IPS-18c (cell line): ENCODE measurements around the gene CDH23.
"Not testable (repeated sequence)": the region's sequence is repeated elsewhere in the genome, so short reads cannot be mapped to it uniquely, and the experiment has no call there.

Source experiments
- H3K4me3 ChIP-seq: 2 replicates; pipeline ENCODE4 v1.7.0; 2013; ENCODE audit warnings: low read depth, mild to moderate bottlenecking, low read length, moderate library complexity; ENCODE audit not compliant: insufficient read depth
- H3K9me3 ChIP-seq: one replicate; pipeline ENCODE4 v1.6.1; 2013; ENCODE audit warnings: mild to moderate bottlenecking, low read length, moderate library complexity; ENCODE audit not compliant: control insufficient read depth, insufficient read depth

The CDH23 gene

DNA sequence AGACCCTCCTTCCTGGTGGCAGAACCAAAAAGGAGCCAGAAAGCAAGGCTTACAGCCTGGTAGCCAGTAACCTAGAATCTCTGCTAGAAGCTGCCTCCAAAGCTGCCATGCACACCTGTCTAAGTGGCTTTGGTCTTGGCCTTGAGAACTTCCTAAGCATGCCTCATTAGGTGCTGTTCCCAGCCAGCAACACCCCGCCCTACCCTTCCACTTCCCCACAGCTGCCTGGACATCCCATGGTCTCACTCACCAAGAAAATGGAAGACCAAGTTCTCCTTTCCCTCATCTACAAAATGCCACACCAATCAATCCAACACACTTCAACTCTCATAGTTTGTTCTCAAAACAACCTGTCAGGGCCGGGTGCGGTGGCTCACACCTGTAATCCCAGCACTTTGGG is 450.1 kb downstream of the CDH23 start:
- Histone ChIP-seq H3K4me3 (no peak overlapping the region), H3K9me3 (no peaks in the 10 kb centered on the region)

DNA sequence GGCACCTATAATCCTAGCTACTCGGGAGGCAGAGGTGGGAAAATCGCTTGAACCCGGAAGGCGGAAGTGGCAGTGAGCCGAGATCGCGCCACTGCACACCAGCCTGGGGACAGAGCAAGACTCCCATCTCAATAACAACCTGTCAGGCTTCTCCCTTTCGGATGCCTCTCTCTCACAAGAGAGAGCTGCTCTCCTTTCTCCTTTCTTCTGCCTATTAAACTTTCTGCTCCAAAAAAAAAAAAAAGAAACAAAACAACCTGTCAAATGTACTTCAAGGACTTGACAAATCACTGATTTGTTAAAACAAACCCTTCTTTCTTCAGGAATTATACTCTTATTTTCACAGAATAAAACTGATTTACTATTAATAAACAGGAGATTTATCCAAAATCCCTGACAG is 450.7 kb downstream of the CDH23 start:
- H3K4me3 ChIP-seq, result no peak overlapping the region
- H3K9me3 ChIP-seq, result no peaks in the 10 kb centered on the region

DNA sequence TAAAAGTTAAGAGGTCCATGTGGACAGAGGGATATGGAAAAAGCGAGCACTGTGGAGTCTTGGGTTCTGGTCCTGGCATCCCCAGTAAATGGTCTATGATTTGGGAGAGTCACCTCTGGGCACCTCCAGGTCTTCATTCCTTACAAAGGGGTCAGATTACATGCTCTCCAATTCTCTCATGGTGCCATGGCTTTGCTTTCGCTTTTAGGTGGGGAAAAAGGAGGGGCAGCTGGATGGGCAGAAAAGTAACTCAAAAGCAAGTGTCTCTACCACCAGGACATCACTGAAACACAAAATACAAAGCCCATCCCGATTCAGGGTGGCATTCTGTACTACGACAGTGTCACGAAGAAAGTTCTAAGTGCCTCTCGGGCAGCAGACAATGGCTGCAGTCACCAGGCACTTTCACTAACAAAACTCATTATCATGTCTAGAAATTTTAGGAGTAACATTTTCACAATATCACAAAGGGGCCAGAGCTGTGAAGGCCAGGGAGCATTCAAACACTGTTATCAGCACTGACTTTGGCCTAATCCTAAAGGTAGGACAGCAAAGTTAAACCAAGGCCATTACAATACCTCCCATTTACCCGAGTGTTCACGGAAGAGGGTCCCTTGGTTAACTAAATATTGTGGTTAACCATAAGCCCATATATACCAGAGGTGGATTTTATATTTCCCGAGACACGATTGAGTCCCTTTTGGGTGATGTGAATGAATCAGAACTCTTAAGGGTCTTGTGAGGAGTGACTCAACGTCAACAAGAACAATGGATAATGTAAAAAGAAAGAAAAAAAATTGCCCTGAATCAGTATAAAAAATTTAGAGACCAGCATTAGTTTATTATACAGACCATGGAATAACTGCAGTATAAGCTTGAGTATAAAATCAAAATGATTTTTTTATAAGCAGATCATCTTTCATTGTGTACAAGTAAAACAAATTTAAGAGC is 451.9 kb downstream of the CDH23 start:
- Histone ChIP-seq H3K9me3 (no peaks in the 10 kb centered on the region), H3K4me3 (no peak overlapping the region)

DNA sequence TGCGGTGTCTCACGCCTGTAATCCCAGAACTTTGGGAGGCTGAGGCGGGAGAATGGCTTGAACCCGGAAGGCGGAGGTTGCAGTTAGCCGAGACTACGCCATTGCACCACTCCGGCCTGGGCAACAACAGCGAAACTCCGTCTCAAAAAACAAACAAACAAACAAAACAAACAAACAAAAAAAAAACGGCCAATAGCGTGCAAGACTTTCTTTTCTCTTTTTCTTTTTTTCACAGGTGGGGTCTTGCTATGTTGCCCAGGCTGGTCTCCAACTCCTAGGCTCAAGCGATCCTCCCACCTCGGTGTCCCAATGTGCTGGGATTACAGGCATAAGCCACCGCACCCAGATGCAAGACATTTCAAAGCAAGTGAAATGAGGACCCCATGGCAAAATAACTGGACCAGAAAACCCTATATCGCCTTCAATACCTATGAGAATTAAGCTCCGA is 452.8 kb downstream of the CDH23 start:
- H3K9me3 ChIP-seq, result no peaks in the 10 kb centered on the region
- H3K4me3 ChIP-seq, result no peak overlapping the region; the same call in 1 of the 2 replicates

DNA sequence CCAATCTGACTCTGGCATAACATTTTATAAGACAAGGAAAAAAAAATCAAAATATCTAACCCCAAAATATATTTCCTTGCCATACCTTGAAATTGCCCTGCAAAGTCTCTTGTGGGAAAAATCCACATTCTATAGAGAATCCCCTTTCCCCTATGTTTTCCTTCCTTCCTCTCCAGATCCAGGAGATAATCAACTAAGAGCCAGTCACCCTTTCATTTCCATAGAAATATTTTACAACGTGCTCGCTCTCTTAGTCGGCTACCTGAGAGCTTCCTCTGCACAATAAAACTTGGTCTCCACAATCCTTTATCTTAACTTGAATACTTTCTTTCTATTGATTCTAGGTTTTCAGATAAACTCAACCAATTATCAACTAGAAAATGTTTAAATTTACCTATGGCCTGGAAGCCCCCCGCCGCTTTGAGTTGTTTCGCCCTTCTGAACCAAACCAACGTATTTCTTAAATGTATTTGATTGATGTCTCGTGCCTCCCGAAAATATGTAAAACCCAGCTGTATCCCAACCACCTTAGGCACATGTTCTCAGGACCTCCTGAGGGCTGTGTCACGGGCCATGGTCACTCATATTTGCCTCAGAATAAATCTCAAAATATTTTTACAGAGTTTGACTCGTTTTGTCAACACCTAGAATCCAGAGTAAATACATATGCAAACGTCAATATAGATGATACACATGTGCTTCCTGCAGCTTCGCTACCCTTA is 453.5 kb downstream of the CDH23 start:
- peak overlapping the region; percentile 99 for H3K4me3 ChIP-seq
- H3K9me3 ChIP-seq, result no peaks in the 10 kb centered on the region

DNA sequence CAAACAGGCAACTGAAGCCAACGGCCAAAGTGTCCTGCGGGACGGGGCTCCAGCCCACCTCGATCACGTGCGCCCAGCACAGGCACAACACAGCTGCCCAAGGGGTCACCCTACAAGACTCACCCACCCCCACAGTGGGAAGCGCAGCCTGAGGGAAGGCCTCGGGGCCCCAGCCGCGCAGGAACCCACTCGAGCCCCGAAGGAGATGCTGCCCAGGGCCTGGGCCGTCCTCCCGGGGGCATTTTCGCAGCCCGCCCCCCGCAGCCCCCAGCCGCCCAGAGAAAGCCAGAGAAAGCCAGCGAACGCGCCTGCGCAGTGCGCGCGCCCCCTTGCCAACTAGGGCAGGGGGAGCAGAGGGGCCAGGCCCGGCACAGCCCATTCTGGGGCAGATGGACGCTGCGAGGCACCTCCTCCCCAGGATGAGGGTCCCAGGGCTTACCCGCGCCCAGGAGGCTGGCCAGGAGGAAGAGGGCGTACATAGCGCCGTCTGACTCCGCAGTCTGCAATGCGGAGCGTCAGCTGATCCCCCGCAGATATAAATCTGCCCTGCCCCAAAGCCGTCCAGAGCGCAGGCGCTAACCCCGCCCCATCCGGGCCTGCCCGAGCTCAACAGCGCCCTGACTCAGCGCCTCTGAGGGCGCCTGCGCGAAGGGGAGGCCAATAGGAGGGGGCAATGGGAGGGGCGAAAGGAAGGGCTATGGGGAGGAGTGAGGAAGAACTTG is 454.2 kb downstream of the CDH23 start, which contains the start of gene PSAP:
PSAP (minus strand) TSS at position 509 of the 722 bp plus-strand sequence; CDS start at position 479, 30 bp downstream.
- Histone ChIP-seq H3K9me3 (no peaks in the 10 kb centered on the region), H3K4me3 (peak within 1 kb of the TSS; percentile 99)

DNA sequence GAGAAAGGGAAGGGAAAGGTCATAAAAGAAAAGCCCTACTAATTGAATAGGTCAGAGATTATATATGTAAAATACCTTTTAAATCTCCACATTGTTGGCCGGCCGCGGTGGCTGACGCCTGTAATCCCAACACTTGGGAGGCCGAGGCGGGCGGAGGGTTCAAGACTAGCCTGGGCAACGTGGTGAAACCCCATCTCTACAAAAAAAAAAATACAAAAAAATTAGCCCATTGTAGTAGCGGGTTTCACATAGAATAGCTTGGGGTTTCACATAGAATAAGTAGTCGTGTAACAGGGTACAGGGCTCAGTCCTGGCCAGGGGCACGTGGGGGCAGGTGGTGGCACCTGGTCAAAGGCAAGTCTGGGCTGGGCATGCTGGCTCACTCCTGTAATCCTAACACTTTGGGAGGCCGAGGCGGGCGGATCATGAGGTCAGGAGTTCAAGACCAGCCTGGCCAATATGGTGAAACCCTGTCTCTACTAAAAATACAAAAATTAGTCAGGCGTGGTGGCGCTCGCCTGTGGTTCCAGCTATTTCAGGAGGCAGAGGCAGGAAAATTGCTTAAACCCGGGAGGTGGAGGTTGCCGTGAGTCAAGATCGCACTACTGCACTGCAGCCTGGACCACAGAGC is 454.9 kb downstream of the CDH23 start:
- H3K9me3 ChIP-seq, H3K4me3 ChIP-seq: not testable (repeated sequence)

DNA sequence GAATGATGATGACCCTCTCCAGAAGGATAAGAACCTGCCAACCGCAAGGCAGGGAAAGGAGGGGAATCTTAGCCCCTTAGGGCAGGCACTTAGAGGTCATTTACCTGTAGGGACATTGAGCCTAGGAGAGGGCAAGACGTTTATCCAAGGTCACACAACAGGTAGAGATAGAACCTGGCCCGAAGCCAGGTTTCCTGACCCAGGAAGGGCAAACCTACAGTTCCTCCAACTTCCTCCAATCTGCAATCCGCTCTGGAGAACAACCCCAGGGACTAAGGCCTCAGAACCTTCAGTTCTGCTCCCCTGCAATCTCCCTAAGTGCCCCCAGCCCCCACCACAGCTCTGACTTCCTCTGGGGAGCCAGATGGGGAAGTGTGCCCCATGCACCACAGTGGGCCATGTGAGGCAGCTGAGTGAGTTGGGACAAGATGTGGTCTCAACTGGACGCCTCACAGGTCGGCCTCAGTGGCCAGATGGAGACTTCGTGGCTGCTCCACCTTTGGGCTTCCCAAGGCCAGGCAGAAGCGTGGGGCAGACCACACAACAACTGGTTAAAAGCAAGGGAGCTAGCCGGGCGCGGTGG is 455.7 kb downstream of the CDH23 start:
- Histone ChIP-seq H3K9me3 (no peaks in the 10 kb centered on the region), H3K4me3 (no peak overlapping the region)

DNA sequence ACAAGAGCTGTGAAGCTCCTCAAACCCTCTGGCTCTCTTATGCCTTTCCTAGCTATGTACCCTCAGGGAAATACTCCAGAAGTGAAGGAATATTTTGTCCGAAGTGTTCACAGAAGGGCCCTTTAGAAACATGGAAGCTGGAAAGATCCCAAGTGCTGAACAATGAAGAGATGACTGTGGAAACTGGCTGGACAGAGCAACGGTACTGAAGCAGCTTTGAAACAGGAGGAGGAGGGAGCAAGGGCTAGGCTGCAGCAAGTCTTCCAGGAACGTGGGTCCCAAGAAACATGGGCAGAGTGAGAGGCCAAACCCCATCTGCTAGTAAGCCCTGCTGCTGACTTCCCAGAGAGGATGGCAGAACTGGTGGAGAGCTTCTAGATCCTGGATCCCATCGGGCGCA is 457.3 kb downstream of the CDH23 start:
- no peaks in the 10 kb centered on the region for H3K9me3 ChIP-seq

DNA sequence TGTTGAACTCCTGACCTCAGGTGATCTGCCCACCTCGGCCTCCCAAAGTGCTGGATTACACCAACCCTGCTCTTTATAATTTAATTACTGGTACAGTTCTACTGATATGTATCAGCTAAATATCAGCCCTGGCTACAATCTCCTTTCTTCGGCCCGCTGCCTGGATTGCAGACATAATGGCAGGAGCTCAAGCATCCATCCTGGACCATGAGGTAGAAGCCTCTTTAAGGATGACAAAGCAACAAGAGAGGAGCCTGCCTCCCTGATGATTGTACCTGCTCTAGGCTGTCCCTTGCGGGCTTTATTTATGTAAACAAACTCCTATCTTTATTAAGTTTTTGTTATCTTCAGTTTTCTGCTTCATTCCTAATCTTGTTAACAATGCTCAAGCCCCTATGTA is 459.9 kb downstream of the CDH23 start:
- no peaks in the 10 kb centered on the region for H3K9me3 ChIP-seq
- H3K4me3 ChIP-seq, result no peak overlapping the region

More for the DNA sequence above, 457.3 kb downstream of the CDH23 start:
- no peak overlapping the region for H3K4me3 ChIP-seq

DNA sequence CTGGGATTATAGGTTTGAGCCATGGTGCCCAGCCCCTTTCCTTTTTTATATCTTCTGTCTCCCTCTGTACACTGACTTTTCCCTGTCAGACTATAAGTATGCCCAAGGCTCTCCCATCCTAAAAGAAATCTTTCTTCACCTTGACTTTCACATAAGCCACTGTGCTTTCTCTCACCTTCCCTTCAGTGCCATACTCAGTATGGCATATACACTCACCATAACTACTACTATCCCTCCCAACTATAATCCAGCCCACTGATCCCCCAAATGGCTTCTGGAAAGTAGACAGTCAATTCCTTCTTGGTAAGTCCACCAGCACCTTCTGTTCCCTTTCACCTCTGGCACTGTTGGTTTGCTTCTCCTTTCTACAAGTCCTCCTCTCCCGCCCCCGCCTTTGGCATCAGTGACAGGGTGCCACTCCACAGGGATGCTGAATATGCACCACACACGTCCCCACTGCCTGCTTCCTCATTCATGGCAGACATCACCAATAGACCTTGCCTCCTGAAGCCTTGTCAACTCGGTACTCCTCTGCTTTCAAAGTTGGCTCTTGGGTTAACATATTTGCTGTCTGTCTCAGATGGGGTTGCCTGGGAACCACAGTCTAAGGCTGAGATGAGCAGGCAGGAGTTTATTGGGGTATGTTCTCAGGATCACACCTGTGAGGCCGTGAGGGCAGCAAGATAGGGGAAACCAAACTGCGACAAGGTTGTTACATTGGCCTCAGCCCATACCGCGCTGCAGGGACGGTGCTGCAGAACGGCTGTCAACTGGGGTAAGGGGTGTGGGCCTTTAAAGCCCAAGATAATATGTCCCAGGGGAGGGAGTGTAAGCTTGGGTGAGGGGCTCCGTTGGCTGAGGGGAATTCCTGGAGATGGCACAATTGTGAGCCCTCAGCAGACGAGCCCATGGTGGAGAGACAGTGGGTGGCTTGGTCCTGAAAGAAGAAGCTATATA is 461.5 kb downstream of the CDH23 start:
- H3K9me3 ChIP-seq, result no peaks in the 10 kb centered on the region

DNA sequence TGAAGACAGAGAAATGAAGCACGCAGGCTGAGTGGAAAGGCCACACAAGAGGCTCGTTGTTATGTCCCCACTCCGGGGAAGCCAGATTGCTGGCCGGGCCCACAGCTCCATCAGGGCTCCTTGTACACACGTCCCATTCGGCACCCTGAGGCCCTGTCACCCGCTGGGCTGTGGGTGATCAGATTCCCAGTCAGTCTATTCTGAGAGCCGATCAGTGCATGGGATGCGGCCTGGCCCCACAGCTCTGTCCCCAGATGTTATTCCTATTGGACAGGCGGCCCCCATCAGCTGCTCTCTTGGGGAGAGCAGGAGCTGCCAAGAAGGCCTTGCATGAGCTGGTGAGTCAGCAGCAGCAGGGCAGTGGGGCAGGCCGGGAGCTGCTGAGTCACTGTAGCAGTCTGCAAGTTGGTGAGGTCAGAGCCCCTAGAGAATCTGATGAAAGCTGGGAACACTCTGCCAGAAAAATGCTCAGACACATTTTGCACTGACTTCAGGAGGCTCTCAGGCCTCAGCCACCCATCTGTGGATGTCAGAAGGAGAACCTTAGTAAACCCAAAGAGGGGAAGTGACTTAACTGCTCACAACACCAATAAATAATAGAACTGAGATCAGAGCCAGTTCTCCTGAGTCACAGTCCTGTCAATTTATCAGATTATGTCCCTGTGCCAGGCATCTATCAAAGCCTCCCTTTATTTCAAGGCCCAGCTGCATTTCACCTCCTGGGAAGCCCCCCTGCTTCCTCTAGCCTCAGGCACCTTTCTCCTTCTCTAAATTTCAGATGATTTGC is 463.7 kb downstream of the CDH23 start:
- Histone ChIP-seq H3K4me3 (no peak overlapping the region), H3K9me3 (no peaks in the 10 kb centered on the region)

More for the DNA sequence above, 461.5 kb downstream of the CDH23 start:
- no peak overlapping the region for H3K4me3 ChIP-seq

DNA sequence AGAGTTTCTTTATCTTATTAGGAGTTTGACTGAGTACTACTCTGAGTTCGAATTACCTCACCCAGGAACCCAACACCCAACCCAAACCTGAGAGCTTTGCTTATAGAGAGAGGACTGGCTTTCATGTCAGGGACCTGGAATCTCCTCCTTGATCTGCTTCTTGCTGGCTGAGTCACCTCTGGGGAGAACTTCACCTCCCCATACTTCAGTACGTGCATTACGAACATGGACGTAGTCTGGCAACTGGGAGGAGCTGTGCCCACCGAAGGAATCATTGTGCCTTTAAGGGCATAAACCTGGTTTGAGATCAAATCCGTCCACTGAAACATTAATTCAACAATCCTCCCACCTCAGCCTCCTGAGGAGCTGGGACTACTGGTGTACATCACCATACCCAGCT is 466.5 kb downstream of the CDH23 start:
- Histone ChIP-seq H3K9me3 (no peaks in the 10 kb centered on the region), H3K4me3 (no peak overlapping the region)

DNA sequence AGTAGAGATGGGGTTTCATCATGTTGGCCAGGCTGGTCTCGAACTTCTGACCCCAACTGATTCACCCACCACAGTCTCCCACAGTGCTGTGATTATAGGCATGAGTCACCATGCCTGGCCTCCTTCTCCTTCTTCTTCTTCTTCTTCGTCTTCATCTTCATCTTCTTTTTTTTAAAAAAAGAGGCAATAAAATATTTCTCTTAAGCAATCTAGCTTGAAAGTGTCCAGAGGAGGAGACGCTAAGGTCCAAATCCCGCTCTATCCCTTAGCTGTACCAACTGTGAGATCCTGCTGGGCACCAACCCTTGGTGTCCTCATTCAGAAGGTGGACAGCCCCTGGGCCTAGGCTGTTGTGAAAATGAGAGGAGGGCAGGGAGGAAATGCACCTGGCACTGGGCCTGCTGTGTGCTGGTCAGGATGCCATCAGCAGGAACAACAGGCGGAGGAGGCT is 468.2 kb downstream of the CDH23 start:
- Histone ChIP-seq H3K4me3 (no peak overlapping the region), H3K9me3 (no peaks in the 10 kb centered on the region)
